CD8-positive, alpha-beta memory T cell (primary cell): ENCODE measurements around the gene RPL38. TPM values are rescaled to one million over a fixed set of nuclear protein-coding genes. Genes with fewer than 3 reads are reported as not detected.

Experiments used
- CTCF ChIA-PET: fragments of 350-600 bp; sonication (Branson Sonifier 250); formaldehyde crosslinking; loops from one replicate; lab custom pipeline; 2021; ENCODE audit warnings: antibody characterized with exemption; lab: Charles Lee
- POLR2A ChIA-PET: fragments of 350-600 bp; sonication (Branson Sonifier 250); formaldehyde crosslinking; loops from one replicate; lab custom pipeline; 2021; ENCODE audit warnings: antibody characterized with exemption; lab: Charles Lee
- DNase-seq, 5 donors: peaks; one replicate each; pipeline versions ENCODE4 v3.0.0 to v3.0.0-alpha.2; 2020 to 2022; ENCODE audit warnings: mixed read lengths in 1 of 5
- H3K27ac ChIP-seq: one replicate; pipeline ENCODE4 v1.7.0; 2013; ENCODE audit warnings: low read depth, mild to moderate bottlenecking, low read length, moderate library complexity
- H3K27me3 ChIP-seq: 2 replicates; pipeline ENCODE4 v1.7.0; 2013; ENCODE audit warnings: low read length, mild to moderate bottlenecking; ENCODE audit not compliant: insufficient read depth, poor library complexity, severe bottlenecking
- H3K36me3 ChIP-seq: 2 replicates; pipeline ENCODE4 v1.7.0; 2013; ENCODE audit warnings: mild to moderate bottlenecking, low read length, moderate library complexity; ENCODE audit not compliant: insufficient read depth
- H3K4me1 ChIP-seq: 2 replicates; pipeline ENCODE4 v1.7.0; 2013; ENCODE audit warnings: mild to moderate bottlenecking, low read length, moderate library complexity; ENCODE audit not compliant: insufficient read depth
- H3K4me3 ChIP-seq: 2 replicates; pipeline ENCODE4 v1.7.0; 2013; ENCODE audit warnings: mild to moderate bottlenecking, low read length
- H3K9me3 ChIP-seq: 2 replicates; pipeline ENCODE4 v1.7.0; 2013; ENCODE audit warnings: mild to moderate bottlenecking, low read length
- H3K27ac Mint-ChIP-seq, 8 donors: one replicate each; pipeline ENCODE4 v1.8.0; 2020 to 2021; ENCODE audit warnings: mixed read lengths in 8 of 8, mild to moderate bottlenecking in 6 of 8, inconsistent platforms in 3 of 8, moderate library complexity in 3 of 8
- H3K27me3 Mint-ChIP-seq, 2 donors: one replicate each; pipeline ENCODE4 v1.8.0; 2020 to 2021; ENCODE audit warnings: mixed read lengths in 2 of 2, mild to moderate bottlenecking in 1 of 2, moderate library complexity in 1 of 2
- H3K36me3 Mint-ChIP-seq, 3 donors: one replicate each; pipeline ENCODE4 v1.8.0; 2020 to 2021; ENCODE audit warnings: mixed read lengths in 3 of 3, inconsistent platforms in 1 of 3, mild to moderate bottlenecking in 1 of 3
- H3K4me1 Mint-ChIP-seq, 3 donors: one replicate each; pipeline ENCODE4 v1.8.0; 2020 to 2021; ENCODE audit warnings: mixed read lengths in 3 of 3, inconsistent platforms in 1 of 3, mild to moderate bottlenecking in 1 of 3
- H3K4me3 Mint-ChIP-seq, 7 donors: one replicate each; pipeline ENCODE4 v1.8.0; 2020 to 2021; ENCODE audit warnings: mixed read lengths in 7 of 7, mild to moderate bottlenecking in 6 of 7, moderate library complexity in 4 of 7, inconsistent platforms in 2 of 7
- H3K9me3 Mint-ChIP-seq, 5 donors: one replicate each; pipeline ENCODE4 v1.8.0; 2020 to 2022; ENCODE audit warnings: mixed read lengths in 5 of 5, mild to moderate bottlenecking in 3 of 5, moderate library complexity in 2 of 5, inconsistent platforms in 1 of 5
- polyA plus RNA-seq: library from polyadenylated mRNA; unstranded; fragments of 300-500 nt; fragmentation: Illumina TruSeq; gene quantifications from one replicate; pipeline ENCODE4 v1.2.3, GENCODE V29; 2021
- total RNA-seq, 2 experiments: library from RNA; stranded (reverse); gene quantifications; one replicate each; pipeline ENCODE4 v1.2.3, GENCODE V29; 2021

The RPL38 gene
- total and polyA plus RNA-seq, 3 experiments from 2014 or later: 1,457 to 1,839 (median 1,489) TPM

DNA sequence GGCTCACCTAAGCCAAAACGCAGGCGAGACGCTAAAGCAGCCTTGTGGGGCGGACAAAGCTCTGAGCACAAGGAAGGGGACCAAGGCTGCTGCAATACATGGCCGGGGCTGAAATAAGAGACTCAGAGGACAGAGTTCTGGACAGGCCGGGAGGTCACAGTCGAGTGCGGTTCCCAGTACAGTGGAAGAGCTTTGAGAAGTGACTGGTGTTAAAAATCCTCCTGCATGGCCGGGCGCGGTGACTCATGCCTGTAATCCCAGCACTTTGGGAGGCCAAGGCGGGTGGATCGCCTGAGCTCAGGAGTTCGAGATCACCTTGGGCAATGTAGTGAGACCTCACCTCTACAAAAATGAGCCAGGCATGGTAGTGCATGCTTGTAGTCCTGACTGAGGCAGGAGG is 20.4 kb downstream of the RPL38 start:
- H3K4me3 Mint-ChIP-seq: no peak overlapping the region
- Histone ChIP-seq H3K4me1 (no peaks in the 10 kb centered on the region), H3K27me3 (no peaks in the 10 kb centered on the region), H3K4me3 (no peak overlapping the region), H3K27ac (no peak overlapping the region), H3K36me3 (no peaks in the 10 kb centered on the region), H3K9me3 (no peaks in the 10 kb centered on the region)
- peaks cover 5 to 11% (median 10%) of the 10 kb centered on the region in 3 donors for H3K4me1 Mint-ChIP-seq
- ChIA-PET POLR2A (no interaction called here), CTCF (no interaction called here)
- no peak overlapping the region for H3K27ac Mint-ChIP-seq
- H3K36me3 Mint-ChIP-seq: peaks cover 4 to 62% (median 20%) of the 10 kb centered on the region in 3 donors
- H3K27me3 Mint-ChIP-seq: no peaks in the 10 kb centered on the region
- no peaks in the 10 kb centered on the region for H3K9me3 Mint-ChIP-seq
- DNase-seq: no peak

DNA sequence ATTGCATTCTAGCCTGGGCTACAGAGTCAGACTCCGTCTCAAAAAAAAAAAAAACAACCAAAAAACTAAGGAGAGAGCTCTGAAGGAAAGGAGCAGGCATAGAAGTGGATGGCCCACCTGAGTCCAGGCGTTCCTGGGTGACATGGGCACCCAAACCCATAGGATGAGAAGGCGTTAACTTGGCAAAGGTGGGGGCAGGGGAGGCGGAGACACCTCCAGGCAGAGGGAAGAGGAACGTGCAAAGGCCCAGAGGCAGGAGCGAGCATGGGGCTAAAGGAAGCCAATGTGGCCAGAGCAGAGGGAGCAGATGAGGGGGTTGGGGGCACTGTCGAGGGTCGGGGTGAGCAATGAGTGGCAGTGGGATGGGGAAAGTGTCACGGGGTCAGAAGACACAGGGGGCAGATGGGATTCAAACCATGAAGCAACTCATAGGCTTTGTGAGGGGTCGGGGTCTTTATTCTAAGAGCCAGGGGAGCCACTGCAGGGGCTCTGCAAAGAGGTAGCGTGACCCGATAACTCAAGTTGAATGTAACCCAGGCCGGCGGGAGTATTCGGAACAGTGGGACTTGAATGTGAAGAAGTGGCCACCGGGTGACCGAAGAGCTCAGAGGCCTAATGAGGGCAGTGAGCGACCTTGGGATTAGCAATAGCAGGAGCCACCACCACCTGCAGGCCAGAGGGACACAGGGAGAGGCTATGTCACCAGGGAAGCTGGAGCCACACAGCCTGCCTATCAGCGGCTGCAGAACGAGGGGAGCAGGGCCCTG is 21.7 kb downstream of the RPL38 start:
- H3K27ac ChIP-seq: no peak overlapping the region
- Mint-ChIP-seq H3K9me3 (no peaks in the 10 kb centered on the region), H3K4me3 (no peak overlapping the region), H3K36me3 (peaks cover 0 to 66% (median 15%) of the 10 kb centered on the region in 3 donors), H3K4me1 (peaks cover 0 to 11% (median 10%) of the 10 kb centered on the region in 3 donors), H3K27me3 (no peaks in the 10 kb centered on the region), H3K27ac (peak overlapping the region in 2 of 8 donors; percentile 35 to 90)
- H3K36me3 ChIP-seq: no peaks in the 10 kb centered on the region
- no peaks in the 10 kb centered on the region for H3K27me3 ChIP-seq
- H3K4me1 ChIP-seq: no peaks in the 10 kb centered on the region
- H3K9me3 ChIP-seq: no peaks in the 10 kb centered on the region
- ChIA-PET POLR2A (no interaction called here), CTCF (interaction anchor here (1.4 kb wide), 2 partner anchors 71 to 138 kb away, joined by 3 read pairs; no protein-coding TSS in a partner anchor)
- H3K4me3 ChIP-seq: no peak overlapping the region
- no peak for DNase-seq

DNA sequence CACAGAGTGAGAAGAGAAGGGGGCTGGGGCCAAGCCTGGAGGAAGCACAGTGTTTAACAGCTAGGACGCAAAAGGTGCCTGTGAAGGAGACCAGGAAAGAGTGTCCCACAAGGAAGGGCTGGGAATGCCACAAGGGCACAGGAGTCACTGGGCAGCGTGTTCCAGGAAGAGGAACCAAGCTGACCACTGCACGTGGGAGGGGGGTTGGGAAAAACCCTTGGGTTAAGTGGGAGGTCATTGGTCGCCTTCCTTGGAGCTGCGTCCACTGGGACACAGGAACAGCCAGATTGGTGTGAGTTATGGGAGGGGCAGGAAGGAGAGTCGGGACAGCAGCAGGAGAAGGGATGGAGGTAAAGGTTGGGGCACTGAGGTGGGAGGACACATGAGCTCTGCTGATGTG is 22.8 kb downstream of the RPL38 start:
- H3K4me3 Mint-ChIP-seq: no peak overlapping the region
- CTCF ChIA-PET: interaction anchor here (0.7 to 1.4 kb wide), 2 partner anchors 11 to 137 kb away, joined by 3 read pairs; no protein-coding TSS in a partner anchor

DNA sequence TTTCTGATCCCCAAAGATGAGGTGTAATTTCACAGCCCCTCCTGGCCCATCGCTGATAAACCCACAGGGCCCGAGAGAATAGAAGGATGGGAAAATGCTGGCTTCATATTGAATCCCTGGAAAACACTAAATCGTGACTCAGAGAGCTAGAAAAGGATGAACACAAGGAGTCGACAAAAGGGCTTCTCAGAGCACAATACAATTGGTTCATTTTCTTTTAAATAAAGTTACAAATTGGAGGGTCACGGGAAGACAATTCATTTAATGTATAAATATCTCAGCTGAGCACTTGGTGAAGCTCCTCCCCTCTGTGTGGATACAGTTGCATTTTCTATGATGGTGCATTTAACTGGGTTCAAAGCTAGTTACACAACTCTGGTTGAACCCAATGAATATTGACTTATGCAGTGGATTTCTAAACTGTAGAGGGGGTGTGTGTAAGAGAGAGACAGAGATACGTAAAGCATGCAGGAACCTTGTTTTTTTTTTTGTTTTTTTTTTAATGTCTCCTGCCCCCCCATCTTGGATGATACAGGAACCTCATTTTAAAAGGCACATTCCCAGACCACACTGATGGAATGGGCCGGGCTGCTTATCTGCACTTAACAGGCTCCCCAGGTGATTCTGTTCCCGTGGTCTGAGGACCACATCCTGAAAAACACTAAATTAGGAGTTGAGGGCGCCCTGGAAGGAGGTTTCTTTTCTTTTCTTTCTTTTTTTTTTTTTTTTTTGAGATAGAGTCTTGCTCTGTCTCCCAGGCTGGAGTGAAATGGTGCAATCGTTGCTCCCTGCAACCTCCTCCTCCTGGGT is 24.0 kb downstream of the RPL38 start:
- H3K27me3 Mint-ChIP-seq: no peaks in the 10 kb centered on the region
- H3K4me3 Mint-ChIP-seq: no peak overlapping the region
- H3K27me3 ChIP-seq: no peaks in the 10 kb centered on the region
- no peaks in the 10 kb centered on the region for H3K9me3 Mint-ChIP-seq
- peaks cover 0 to 80% (median 18%) of the 10 kb centered on the region in 3 donors for H3K36me3 Mint-ChIP-seq
- no peaks in the 10 kb centered on the region for H3K9me3 ChIP-seq
- no peaks in the 10 kb centered on the region for H3K36me3 ChIP-seq
- H3K4me3 ChIP-seq: no peak overlapping the region
- ChIA-PET POLR2A (no interaction called here), CTCF (no interaction called here)
- peaks cover 0 to 11% (median 10%) of the 10 kb centered on the region in 3 donors for H3K4me1 Mint-ChIP-seq
- no peaks in the 10 kb centered on the region for H3K4me1 ChIP-seq
- DNase-seq: no peak
- H3K27ac ChIP-seq: no peak overlapping the region
- peak overlapping the region in 2 of 8 donors; percentile 37 to 55 for H3K27ac Mint-ChIP-seq

More for the DNA sequence above, 22.8 kb downstream of the RPL38 start:
- H3K36me3 ChIP-seq: no peaks in the 10 kb centered on the region
- no peak overlapping the region for H3K4me3 ChIP-seq
- Mint-ChIP-seq H3K27ac (peak overlapping the region in 3 of 8 donors; percentile 12 to 66 (median 53)), H3K36me3 (peaks cover 0 to 75% (median 16%) of the 10 kb centered on the region in 3 donors), H3K4me1 (peaks cover 0 to 11% (median 10%) of the 10 kb centered on the region in 3 donors), H3K27me3 (no peaks in the 10 kb centered on the region), H3K9me3 (no peaks in the 10 kb centered on the region)
- DNase-seq: no peak
- H3K27ac ChIP-seq: no peak overlapping the region
- no peaks in the 10 kb centered on the region for H3K27me3 ChIP-seq
- H3K4me1 ChIP-seq: no peaks in the 10 kb centered on the region
- POLR2A ChIA-PET: no interaction called here
- H3K9me3 ChIP-seq: no peaks in the 10 kb centered on the region

DNA sequence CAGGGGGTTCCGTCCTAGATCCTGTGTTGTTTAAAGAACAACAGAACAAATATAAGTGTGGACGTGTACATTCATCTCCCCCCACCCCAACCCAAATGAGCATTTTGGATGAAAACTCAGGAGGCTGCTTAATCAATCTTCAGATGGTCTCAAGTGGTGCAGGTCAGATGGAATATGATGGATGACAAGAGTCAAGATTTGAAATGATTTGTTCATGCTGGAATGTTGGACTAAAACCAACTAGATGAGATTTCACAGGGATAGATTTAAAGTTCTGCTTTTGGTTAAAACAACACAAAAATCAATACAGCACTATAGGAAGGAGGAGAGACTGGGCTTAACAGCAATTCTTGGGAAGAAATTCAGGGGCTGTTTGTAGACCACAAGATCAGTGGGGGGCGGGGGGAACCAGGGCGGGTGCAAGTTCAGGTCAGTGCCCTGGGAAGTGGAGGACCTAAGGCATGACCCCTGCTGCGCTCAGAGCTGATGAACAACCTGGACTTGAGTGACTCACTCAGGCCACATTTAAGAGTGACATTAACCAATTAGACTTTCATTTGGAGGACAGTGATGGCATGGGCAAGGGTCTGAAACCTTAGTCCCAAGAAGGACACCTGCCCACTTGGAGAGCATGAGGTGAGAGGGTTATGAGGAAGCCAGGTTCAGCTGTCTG is 25.0 kb downstream of the RPL38 start:
- Histone ChIP-seq H3K27ac (no peak overlapping the region), H3K4me3 (no peak overlapping the region), H3K9me3 (no peaks in the 10 kb centered on the region), H3K27me3 (no peaks in the 10 kb centered on the region), H3K4me1 (no peaks in the 10 kb centered on the region), H3K36me3 (no peaks in the 10 kb centered on the region)
- Mint-ChIP-seq H3K27ac (peak overlapping the region in 2 of 8 donors; percentile 4 to 61), H3K9me3 (no peaks in the 10 kb centered on the region), H3K4me1 (peaks cover 0 to 11% (median 10%) of the 10 kb centered on the region in 3 donors), H3K27me3 (no peaks in the 10 kb centered on the region), H3K36me3 (peaks cover 0 to 78% (median 18%) of the 10 kb centered on the region in 3 donors), H3K4me3 (no peak overlapping the region)
- CTCF ChIA-PET: no interaction called here
- POLR2A ChIA-PET: no interaction called here
- DNase-seq: no peak

DNA sequence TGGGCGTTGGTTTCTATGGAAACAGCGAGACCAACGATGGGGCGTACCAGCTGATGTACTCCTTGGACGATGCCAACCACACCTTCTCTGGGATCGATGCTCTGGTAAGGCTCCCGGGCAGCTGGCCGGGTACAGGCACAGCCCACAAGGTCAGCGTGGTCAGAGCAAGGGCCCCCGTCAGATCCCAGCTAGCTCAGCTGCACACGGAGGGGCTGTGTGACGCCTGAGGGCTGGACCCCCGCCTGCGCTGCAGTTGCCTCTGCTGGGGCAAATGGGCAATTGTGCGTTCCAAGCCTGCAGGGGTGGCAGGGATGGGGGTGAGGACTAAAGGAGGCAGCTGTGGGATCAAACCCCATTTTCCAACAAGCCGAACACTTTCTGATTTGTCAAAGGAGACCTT is 27.4 kb downstream of the RPL38 start:
- H3K36me3 Mint-ChIP-seq: peaks cover 0 to 65% (median 10%) of the 10 kb centered on the region in 3 donors
- H3K9me3 ChIP-seq: no peaks in the 10 kb centered on the region
- H3K4me3 Mint-ChIP-seq: no peak overlapping the region
- H3K27me3 ChIP-seq: no peaks in the 10 kb centered on the region
- peaks cover 0 to 9% (median 8%) of the 10 kb centered on the region in 3 donors for H3K4me1 Mint-ChIP-seq
- H3K9me3 Mint-ChIP-seq: no peaks in the 10 kb centered on the region
- no peaks in the 10 kb centered on the region for H3K27me3 Mint-ChIP-seq
- ChIA-PET POLR2A (no interaction called here), CTCF (interaction anchor here (0.6 kb wide), 1 partner anchor 290 kb away, joined by 4 read pairs; no protein-coding TSS in a partner anchor)
- H3K27ac Mint-ChIP-seq: peak overlapping the region in 1 of 8 donors; percentile 37
- no peak overlapping the region for H3K4me3 ChIP-seq
- DNase-seq: no peak
- no peaks in the 10 kb centered on the region for H3K4me1 ChIP-seq
- no peak overlapping the region for H3K27ac ChIP-seq
- H3K36me3 ChIP-seq: no peaks in the 10 kb centered on the region

DNA sequence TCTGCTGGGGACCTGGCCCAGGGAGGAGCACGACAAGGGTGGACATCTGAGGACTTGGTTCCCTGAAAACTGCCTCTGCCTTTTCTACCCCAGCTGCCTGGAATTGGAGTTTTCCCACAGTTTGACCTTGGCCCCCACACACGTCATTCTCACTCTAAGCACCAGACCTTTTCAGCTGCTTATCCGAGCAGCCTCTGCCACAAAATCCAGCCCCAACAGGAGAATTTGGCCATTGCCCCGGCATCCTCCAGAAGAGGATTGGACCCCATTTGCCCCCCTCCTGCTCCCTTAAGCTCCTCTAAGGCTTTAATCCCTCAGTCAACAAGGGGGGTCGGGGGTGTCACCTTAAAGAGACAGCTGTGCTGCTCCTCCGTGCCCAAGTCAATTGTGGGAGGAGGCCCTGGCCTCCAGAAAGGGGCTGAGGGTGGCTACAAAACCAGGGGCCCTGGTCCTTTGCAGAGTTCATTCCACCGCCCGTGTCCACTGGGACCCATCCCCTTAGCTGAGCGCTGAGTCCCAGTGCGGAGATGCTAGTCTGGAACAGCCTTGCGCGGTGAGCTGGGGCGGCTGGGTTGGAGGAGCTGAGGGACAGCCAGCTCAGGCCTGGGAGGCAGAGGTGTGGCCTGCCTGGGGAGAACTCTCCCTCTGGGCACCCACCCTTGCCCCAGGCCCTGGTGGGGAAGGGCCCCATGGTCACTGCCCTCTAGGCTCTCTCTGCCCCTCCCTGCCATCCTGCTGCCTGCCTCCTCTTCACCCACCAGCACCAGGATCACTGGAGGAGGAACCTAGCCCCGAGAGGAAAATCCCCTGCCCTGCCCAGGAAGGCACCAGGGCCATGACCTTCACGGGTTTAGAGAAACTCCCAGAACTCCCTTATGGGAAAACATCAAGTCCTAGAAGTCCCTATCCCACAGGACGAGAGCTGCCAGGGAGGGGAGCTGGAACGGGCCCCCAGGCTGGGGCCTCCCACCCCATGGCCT is 28.7 kb downstream of the RPL38 start:
- Histone ChIP-seq H3K9me3 (no peaks in the 10 kb centered on the region), H3K4me3 (no peak overlapping the region), H3K27me3 (no peaks in the 10 kb centered on the region), H3K4me1 (no peaks in the 10 kb centered on the region), H3K36me3 (no peaks in the 10 kb centered on the region), H3K27ac (no peak overlapping the region)
- ChIA-PET CTCF (no interaction called here), POLR2A (interaction anchor here (0.6 kb wide), 1 partner anchor 99 kb away, joined by 9 read pairs; no protein-coding TSS in a partner anchor)
- Mint-ChIP-seq H3K4me1 (peaks cover 0 to 3% (median 1%) of the 10 kb centered on the region in 3 donors), H3K27me3 (no peaks in the 10 kb centered on the region), H3K27ac (no peak overlapping the region), H3K36me3 (peaks cover 0 to 63% (median 12%) of the 10 kb centered on the region in 3 donors), H3K4me3 (no peak overlapping the region), H3K9me3 (no peaks in the 10 kb centered on the region)
- DNase-seq: no peak
